ENCODE results near the gene NFATC1.

GRCh38 chr18:79374408-79375171 is 21.1 kb upstream of the NFATC1 start:
- TF ChIP-seq POU6F1 (CRISPR knock-in tag; IDR thresholded peaks at IDR 0.05; ENCODE audit: borderline replicate concordance, low read depth) (no peak), ZNF565 (CRISPR knock-in tag; conservative IDR thresholded peaks at IDR 0.05; ENCODE audit: low read depth) (no peak), PPARA (CRISPR knock-in tag; IDR thresholded peaks at IDR 0.05; ENCODE audit: borderline replicate concordance) (no peak), ZFP30 (CRISPR knock-in tag; IDR thresholded peaks at IDR 0.05) (no peak), ARNTL (CRISPR knock-in tag; IDR thresholded peaks at IDR 0.05; ENCODE audit: borderline replicate concordance, low read depth) (no peak), SNAI2 (CRISPR knock-in tag; IDR thresholded peaks at IDR 0.05) (no peak), TSHZ2 (CRISPR knock-in tag; IDR thresholded peaks at IDR 0.05) (no peak), TCF4 (CRISPR knock-in tag; IDR thresholded peaks at IDR 0.05; ENCODE audit: borderline replicate concordance) (no peak), ZFP3 (CRISPR knock-in tag; IDR thresholded peaks at IDR 0.05) (no peak)
